ENCODE results near the gene SATB2.

DNA sequence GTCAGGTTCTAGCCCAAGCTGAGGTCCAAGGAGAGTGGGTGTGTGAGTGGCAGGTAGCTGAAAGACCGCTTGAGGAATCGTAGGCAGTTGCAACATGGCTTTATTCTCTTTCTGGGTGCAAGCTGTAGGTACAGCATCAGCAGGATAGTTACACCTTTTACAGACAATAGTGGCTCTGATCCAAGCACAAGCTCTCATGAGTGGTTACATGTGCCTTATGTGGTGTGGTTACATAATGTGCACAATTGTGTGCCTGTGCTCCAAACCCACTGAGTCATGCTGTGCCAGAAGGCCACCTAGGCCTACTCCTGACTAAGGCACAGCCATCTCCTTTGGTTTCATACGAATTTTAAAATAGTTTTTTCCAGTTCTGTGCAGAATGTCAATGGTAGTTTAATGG lies 227.6 kb downstream of the SATB2 start:
- TF ChIP-seq RAD21 (conservative IDR thresholded peaks at IDR 0.05), result no peak
- TF ChIP-seq, protein P1, sequence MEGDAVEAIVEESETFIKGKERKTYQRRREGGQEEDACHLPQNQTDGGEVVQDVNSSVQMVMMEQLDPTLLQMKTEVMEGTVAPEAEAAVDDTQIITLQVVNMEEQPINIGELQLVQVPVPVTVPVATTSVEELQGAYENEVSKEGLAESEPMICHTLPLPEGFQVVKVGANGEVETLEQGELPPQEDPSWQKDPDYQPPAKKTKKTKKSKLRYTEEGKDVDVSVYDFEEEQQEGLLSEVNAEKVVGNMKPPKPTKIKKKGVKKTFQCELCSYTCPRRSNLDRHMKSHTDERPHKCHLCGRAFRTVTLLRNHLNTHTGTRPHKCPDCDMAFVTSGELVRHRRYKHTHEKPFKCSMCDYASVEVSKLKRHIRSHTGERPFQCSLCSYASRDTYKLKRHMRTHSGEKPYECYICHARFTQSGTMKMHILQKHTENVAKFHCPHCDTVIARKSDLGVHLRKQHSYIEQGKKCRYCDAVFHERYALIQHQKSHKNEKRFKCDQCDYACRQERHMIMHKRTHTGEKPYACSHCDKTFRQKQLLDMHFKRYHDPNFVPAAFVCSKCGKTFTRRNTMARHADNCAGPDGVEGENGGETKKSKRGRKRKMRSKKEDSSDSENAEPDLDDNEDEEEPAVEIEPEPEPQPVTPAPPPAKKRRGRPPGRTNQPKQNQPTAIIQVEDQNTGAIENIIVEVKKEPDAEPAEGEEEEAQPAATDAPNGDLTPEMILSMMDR (IDR thresholded peaks at IDR 0.05; ENCODE audit: poor library complexity, severe bottlenecking), result no peak
- TF ChIP-seq POLR2AphosphoS5 (IDR thresholded peaks at IDR 0.05), result no peak
- no peak for TF ChIP-seq TAF1 (IDR thresholded peaks at IDR 0.05; ENCODE audit: low read depth)
- TF ChIP-seq EZH2 (IDR thresholded peaks at IDR 0.05; ENCODE audit: borderline replicate concordance, insufficient read depth, low read length, poor library complexity, severe bottlenecking), result no peak
